Limb (tissue), 2 donors: ENCODE measurements around the gene PRDX4.
"Not testable (repeated sequence)": the region's sequence is repeated elsewhere in the genome, so short reads cannot be mapped to it uniquely, and the experiment has no call there.

Experiments used
- DNase-seq, 2 donors: peaks; one replicate each; pipeline ENCODE4 v3.0.0-alpha.2; 2016; ENCODE audit errors: extremely low spot score in 2 of 2

The PRDX4 gene

DNA sequence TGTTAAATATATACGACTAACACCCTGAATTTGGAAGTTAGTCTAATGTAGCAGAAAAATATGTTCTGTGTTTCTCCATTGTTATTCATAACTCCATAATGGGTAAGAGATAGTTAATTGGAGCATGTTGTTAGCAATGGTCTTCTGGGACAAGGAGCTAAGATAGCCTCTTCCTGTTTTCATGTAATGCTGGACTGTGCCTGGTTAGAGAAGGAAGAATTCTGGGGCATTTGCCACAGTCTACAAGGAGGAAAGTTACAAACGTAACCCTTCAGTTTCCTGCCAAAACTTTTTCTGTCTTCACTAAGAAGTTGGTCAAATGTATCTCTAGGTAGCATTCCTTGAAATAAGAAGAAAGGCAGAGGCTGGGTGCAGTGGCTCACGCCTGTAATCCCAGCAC, 5.8 kb downstream of the PRDX4 start:
- DNase-seq: no peak

DNA sequence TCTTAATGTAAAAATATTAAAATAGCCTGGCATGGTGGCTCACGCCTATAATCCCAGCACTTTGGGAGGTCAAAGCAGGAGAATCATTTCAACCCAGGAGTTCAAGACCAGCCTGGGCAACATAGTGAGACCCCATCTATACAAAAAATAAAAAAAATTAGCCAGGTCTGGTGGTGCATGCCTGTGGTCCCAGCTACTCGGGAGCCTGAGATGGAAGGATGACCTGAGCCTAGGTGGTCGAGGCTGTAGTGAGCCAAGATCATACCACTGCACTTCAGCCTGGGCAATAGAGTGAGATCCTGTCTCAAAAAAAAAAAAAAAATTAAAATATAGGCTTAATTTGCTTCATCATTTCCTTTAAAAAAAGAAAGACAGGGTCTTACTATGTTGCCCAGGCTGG, 9.2 kb downstream of the PRDX4 start:
- DNase-seq: not testable (repeated sequence)

- no peak for DNase-seq
Observed at GRCh38 chrX:23692166-23692565, 24.9 kb downstream of the PRDX4 start.

GRCh38 chrX:23694606-23695005, 27.3 kb downstream of the PRDX4 start:
- DNase-seq: peak; percentile 25 to 50

GRCh38 chrX:23699636-23700194, 32.4 kb downstream of the PRDX4 start:
- no peak for DNase-seq

DNA sequence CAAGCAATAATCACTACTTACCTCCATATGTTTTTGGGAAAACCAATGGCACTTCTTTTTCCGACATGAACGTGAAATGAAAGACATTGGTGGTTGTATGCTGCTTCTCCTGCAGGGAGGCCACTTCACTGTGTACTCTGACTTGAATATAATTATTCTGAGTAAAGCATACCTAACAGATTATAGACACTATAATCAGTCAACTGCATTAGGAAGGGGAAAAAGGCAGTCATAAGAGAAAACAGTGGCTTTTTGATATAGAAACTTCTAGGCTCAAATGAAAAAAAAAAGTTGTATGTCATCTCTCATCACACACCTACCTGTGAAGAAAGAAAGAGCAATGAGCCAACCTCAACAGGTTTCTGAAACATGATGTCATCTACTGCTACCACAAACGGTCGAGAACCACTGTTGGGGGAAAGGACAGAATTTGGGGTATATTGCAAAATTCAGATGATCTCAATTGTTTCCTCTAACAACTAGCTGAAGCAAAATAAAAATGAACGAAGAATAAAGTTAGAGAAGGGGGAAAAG, 37.4 kb downstream of the PRDX4 start:
- no peak for DNase-seq

DNA sequence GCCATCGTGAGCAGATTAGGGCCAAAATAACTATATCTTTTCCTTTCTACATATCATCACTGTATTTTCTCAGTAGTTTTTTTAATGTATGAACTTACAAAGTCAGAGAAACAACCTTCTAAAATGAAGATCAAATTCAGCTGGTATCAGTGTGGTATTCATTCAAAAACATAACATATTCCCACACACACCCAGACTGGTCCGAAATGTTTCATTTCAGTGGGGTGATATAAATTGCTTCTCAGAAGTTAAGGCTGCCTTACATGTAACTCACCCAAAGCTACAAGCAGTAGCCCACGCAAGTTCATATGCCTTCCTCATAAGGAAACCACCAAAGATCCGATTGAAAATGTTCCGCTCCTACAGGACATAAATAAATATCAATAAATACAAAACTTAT, 37.9 kb downstream of the PRDX4 start:
- no peak for DNase-seq

GRCh38 chrX:23720117-23720677, 52.9 kb downstream of the PRDX4 start:
- no peak for DNase-seq

GRCh38 chrX:23726191-23726590, 58.9 kb downstream of the PRDX4 start:
- no peak for DNase-seq

GRCh38 chrX:23727206-23727605, 59.9 kb downstream of the PRDX4 start:
- no peak for DNase-seq

GRCh38 chrX:23729214-23729613, 61.9 kb downstream of the PRDX4 start:
- no peak for DNase-seq

DNA sequence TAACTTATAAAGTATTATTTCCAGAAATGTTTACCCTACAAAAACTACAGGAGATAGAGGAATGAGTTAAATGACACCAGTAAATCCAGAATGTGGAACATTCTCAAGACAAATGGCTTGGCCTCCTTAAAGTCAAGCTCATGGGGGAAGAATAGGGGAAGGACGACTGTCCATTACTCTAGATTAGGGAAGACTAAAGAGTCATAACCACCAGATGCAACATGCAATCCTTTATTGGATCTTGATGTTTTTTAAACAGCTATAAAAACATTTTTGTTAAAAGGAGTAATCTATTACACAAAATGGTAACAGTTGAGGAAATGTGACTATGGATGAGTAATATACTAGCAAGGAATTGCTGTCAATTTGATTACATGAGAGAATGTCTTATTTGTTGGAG, 64.7 kb downstream of the PRDX4 start:
- DNase-seq: no peak

DNA sequence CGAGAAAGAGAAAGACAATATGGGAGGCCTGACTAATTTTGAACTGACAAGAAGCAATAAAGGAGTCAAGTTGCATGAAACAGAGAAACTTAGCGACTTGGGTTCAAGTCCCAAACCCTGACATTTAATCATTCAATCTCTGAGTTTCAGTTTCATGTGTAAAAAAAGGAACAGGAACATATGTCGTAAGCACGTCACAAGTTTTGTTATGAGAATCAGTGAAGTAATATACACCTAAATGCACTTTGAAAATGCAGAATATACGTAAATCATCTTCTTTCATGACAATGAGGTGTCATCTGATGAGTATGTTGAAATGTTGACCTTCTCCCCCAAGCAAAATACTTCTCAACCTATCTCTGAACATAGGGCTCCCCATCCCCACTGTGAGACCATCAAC, 65.4 kb downstream of the PRDX4 start:
- no peak for DNase-seq
